HG03060 (cell line): Measurements from ENCODE around the gene DCBLD2.
A peak's percentile ranks its signal among the peaks of the same experiment; 100 is the strongest.

Experiments
- ATAC-seq: cut with Tn5 transposase; IDR thresholded peaks from one replicate; pipeline ENCODE4 v1.9.1; 2021; ENCODE audit warnings: low read depth, moderate number of reproducible peaks; ENCODE audit not compliant: unreplicated experiment

DCBLD2 gene

DNA sequence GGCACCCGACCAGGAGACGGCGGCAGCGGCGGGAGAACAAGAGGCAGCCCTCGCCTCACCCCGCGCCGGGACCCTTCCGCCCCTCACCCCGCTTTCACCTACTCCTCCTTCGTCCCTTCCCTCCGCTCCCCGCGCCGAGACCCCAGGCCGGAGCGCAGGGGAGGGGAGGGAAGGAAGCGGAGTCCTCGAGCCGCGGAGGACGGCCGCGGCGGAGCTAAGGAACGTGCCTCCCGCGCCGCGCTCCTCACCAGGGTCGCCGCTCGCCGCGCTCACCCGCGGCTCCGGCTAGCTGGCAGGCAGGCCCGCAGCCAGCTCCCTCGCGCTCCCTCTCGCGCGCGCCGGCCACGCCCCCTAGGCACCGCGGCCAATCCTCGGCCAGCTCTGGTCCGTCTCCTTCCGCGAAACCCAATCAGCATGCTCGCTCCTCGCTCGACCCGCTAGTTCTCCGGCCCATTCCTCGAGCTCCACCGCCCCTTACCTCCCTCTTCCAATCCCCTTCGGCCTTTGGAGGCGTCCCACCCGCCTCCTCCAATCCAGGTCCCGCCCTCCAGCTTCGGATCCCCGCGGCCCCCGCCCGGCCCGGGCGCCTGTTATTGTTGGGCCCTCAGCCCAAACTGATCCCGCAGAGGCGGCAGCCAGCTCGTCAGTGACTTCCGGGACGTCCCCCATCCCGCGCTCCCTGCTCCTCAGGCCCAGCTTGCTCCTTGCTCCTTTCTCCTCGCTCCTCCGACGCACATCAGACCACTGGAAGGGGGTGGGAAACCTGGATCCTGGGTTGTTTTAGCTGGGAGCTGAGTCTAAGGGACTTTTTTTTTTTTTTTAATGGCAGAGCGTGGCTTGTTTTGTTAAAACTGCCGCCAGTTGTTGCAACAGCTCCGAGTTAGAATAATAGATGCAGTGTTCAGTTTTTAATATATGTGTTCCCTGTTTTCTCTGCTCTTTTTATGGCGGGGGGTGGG is at the start of gene DCBLD2:
Gene DCBLD2, minus strand, starts transcription at position 304 of the 959 bp plus-strand sequence. CDS start 369 bp downstream, outside the sequence.
- ATAC-seq, result peak; percentile 100

DNA sequence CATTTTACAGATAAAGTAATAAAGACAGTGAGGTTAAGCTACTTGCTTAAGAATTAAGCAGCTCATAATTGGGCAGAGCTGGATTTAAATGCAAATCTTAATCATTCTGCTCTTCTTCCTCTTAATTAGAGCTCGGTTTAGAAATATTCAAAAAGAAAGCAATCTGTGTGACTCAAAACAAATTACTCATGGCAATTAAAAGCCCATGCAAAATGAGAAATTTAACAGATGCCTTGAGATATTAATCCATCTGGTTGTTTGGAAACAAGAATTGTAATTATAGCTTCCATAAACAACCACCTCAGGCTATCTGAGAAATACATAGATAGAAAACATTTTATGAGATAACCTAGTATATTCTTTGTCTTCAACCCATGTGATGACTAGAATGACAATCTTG is 44.2 kb upstream of the DCBLD2 start:
- ATAC-seq, result no peak

DNA sequence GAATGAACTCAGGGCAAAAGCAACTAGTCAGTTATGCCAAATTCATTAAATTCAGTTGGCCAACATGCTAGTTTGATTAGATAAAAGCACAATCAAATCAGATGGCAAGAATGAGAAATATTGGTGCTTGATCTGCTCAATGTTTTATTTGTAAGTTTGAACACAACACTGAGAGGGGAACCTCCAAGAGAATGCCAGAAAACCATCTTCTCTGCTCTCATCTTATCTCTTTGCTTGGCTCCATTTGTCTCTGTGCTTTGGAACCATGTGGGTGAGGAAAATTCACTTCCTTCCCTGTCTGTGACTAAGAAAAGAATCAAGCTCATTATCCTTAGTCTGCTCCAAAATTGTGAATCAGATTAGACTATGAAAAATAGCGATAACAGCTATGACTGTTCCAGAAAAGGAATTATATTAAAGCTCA is 43.6 kb upstream of the DCBLD2 start:
- no peak for ATAC-seq

GRCh38 chr3:98930413-98930812 is 28.9 kb upstream of the DCBLD2 start:
- ATAC-seq, result no peak

DNA sequence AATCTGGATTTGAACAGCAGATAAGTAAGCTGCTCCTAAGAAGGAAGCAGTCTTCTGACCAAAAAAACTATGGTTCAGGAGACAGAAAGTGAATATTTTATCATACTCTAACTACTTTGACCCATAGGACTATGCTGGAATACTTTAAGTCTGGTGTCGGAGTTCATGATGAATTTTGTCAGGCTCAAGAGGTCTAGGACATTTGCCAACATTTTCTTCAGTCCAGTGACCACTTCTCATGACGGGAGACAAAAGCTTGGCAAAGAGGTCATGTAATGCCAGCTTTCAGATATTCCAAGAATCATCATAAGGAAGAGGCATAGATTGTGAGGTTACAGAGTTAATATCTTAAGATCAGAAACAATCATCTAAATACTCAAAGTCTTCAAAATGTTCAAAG is 20.5 kb upstream of the DCBLD2 start:
- no peak for ATAC-seq

- no peak for ATAC-seq
Measured at GRCh38 chr3:98920166-98920565, 18.7 kb upstream of the DCBLD2 start.

DNA sequence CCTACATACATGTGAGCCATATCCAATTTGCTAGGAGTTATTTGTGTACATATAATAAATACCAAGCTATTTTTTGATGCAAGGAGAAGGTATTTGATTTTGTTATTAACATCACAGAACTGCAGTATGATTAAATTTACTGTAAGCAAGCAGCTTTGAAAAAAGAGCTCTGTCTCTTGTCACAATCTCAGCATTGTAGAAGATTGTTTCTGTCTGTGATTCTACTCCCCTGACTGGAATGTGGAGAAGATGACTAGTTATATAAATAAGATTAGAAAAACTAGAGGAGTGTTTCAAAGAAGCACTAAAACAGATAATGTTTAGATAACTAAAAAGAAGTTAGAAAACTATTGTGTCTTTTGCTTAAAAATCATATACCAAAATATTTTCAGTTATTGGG is 17.1 kb upstream of the DCBLD2 start:
- ATAC-seq, result no peak

GRCh38 chr3:98917608-98918007 is 16.1 kb upstream of the DCBLD2 start:
- ATAC-seq, result no peak

GRCh38 chr3:98914210-98915080 is 12.9 kb upstream of the DCBLD2 start:
- ATAC-seq, result no peak

GRCh38 chr3:98912448-98912847 is 11.0 kb upstream of the DCBLD2 start:
- no peak for ATAC-seq

- ATAC-seq, result no peak
Measured at GRCh38 chr3:98906230-98906629, 4.7 kb upstream of the DCBLD2 start.

- no peak for ATAC-seq
Measured at GRCh38 chr3:98903705-98904481, 2.4 kb upstream of the DCBLD2 start.

GRCh38 chr3:98903099-98903498 is 1.6 kb upstream of the DCBLD2 start:
- ATAC-seq, result no peak

- ATAC-seq, result no peak
Measured at GRCh38 chr3:98902351-98902740, 851 bp upstream of the DCBLD2 start.

DNA sequence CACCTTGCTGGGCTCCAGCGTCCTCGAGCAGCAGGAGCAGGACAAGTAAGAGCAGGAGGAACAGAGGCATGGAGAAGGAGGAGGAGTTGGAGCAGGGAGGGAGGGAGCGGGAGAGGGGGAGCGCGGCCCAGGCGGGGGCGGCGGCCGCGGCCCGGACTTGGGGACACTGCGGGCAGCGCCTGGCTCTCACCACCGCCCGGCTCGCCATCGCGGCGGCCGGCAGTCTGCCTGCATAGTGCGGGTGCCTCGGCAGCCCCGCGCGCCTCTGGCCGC is 440 bp downstream of the DCBLD2 start:
- ATAC-seq, result no peak

GRCh38 chr3:98900265-98901118 is 1.0 kb downstream of the DCBLD2 start:
- ATAC-seq, result no peak

- no peak for ATAC-seq
Measured at GRCh38 chr3:98897701-98898100, 3.8 kb downstream of the DCBLD2 start.

DNA sequence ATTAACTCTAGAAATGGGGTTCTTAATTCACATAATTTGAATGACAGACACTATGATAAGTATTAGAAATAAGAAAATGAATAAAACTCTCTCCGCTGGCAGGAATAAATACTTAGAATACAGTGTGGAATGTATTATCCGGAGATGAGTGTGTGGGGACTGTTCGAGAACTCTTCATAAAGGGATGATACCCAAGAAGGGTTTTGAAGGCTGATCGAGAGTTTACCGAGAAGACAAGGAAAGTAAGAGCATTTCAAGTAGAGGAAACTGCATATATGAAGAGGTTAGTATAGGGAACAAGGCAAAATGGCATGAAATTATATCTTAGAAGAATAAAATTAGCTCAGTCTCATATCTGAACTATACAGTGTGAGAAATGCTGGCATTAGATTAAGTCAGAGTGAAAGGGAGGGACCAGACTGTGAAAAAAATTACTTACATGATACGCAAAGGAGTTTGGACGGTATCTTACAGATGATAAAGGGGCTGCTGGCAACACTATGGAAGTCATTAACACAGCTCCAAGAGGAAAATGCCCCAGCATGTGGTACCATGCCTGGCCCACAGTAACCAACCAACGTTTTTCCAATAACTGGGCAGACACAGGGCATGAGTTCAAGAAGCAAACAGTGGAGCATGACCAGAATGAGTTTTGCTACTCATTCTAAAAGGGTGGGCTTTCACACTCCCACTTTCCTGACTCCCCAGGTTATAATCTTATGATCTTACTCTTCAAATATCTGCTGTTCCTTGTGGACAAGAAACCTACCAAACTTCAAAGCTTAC is 6.5 kb downstream of the DCBLD2 start:
- no peak for ATAC-seq

GRCh38 chr3:98893740-98894139 is 7.8 kb downstream of the DCBLD2 start:
- ATAC-seq, result no peak
